GM12872 (cell line): ENCODE measurements around the gene FMN2.

Experiments used
- TF ChIP-seq, protein P1 (sequence below): IDR thresholded peaks from 3 replicates; pipeline ENCODE4 v1.5.1; 2011; ENCODE audit warnings: low read depth, mild to moderate bottlenecking, low read length, moderate library complexity; ENCODE audit not compliant: insufficient read depth

Gene FMN2

DNA sequence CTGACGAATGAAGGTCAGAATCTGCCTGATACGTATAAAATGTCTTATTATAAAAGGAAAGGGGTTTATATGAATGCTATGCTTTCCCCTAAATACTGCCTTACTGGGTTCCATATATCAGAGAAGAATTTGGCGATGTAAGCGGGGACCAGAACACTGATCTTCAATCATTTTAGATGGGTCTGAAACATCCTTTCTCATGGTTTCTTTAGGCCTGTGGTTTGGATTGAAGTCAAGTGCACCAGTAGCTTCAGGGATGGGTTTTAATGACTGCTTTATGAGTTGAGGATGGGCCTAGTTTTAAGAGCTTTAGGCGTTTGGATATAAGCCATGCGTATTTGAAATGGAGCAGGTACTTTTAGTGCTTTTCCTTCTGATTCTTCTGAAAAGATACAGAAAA is 6.9 kb downstream of the FMN2 start:
- TF ChIP-seq, protein P1, sequence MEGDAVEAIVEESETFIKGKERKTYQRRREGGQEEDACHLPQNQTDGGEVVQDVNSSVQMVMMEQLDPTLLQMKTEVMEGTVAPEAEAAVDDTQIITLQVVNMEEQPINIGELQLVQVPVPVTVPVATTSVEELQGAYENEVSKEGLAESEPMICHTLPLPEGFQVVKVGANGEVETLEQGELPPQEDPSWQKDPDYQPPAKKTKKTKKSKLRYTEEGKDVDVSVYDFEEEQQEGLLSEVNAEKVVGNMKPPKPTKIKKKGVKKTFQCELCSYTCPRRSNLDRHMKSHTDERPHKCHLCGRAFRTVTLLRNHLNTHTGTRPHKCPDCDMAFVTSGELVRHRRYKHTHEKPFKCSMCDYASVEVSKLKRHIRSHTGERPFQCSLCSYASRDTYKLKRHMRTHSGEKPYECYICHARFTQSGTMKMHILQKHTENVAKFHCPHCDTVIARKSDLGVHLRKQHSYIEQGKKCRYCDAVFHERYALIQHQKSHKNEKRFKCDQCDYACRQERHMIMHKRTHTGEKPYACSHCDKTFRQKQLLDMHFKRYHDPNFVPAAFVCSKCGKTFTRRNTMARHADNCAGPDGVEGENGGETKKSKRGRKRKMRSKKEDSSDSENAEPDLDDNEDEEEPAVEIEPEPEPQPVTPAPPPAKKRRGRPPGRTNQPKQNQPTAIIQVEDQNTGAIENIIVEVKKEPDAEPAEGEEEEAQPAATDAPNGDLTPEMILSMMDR, result no peak

DNA sequence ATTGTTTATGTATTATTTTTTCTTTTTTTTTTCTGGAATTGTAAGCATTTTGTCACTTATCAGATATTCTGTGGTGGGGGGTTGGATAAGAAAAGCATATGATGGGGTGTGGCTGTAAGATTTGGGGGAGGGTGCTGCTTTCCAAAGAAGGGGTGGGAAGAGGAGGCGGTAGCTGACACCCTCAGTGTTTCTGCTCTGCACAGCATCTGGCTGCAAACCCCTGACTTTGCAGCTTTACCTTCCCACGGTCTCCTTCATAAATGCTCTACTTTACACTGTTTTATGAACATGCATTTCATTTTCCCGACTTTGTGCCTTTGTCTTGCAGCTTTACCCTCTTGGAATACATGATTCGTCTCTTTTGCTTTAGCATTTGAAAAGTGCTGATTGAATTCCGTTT is 7.6 kb downstream of the FMN2 start:
- TF ChIP-seq, protein P1, result no peak

GRCh38 chr1:240099748-240100147 is 8.1 kb downstream of the FMN2 start:
- TF ChIP-seq, protein P1, result no peak

DNA sequence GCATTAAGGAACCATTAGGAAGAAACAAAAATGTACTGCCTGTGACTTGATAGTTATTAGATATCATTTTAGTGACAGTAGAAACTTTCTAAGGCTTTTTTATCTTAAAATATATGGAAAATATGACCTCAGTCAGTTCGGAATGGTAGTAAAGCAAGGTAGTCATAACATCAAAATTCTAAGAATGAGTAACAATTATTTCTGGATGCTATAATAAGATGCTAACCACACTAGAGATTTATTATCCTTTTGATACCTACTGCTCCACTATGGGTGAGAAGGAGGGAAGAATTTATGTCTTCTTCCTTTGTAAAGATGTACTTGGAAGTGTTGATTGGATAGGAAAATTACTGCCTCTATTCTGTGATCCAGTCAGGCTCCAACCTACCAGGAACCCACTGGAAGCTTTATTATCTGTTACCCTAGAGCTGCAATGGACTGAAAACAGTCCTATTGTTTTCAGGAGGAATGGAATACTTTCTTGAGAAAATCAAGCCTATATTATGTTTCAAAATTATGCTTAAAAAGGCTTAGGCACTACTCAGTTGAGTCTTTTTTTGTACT is 8.8 kb downstream of the FMN2 start:
- TF ChIP-seq, protein P1, result no peak

- TF ChIP-seq, protein P1, result no peak
Measured at GRCh38 chr1:240101306-240101705, 9.6 kb downstream of the FMN2 start.

DNA sequence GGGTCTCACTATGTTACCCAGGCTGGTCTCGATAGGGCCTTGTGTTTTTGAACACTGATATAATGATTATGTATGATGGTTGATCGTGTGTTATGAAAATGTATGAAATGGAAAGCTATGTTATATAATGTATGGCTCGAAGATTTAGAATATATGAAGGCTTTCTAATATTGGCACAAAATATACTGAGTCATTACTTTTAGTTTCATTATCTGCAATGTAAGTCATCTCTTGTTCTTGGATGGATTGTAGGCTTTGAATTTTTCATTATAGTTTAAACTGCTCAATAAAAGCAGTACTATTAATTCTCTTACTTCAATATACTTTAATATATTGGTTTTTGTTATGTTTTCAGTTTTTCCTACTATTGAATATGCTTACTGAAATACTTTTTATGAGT is 10.1 kb downstream of the FMN2 start:
- TF ChIP-seq, protein P1, result no peak

- TF ChIP-seq, protein P1, result no peak
Measured at GRCh38 chr1:240104672-240105071, 13.0 kb downstream of the FMN2 start.
